ENCODE measurements around the gene TFPT. TPM values are rescaled to one million over a fixed set of nuclear protein-coding genes. Genes with fewer than 3 reads are reported as not detected.
A peak's percentile ranks its signal among the peaks of the same experiment; 100 is the strongest.

TFPT gene
- total and polyA plus RNA-seq, 2 donors = 34.3 to 34.9 TPM

DNA sequence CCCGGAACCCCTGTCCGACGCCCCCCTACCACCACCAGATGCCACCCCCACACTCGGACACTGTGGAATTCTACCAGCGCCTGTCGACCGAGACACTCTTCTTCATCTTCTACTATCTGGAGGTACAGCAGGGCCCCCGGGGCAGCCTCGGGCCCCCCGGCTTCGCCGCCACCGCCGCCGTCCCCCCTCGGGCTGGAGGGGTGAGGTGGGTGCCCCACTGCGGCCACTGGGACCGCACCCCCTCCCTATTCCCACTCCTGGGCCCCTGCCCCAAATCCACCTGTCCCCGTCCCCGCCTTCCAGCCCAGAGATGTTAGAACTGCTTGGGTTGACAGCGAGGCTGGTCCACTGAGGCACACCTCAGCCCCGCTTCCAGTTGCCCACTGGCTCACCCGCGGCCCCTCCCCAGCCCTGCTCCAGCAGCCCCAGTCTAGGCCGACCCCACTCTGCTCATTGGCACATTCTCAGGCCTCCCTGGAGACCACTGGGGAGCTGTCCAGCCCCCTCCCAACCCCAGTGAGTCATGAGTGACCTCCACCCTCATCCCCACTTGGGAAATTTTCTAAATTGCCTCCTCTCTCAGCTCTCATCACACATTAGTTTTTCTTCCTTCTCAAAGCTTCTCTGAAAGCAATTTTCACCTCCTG, 37.5 kb upstream of the TFPT start:
- Histone ChIP-seq H3K36me3 (ENCODE audit: control insufficient read depth in 2 of 2, insufficient read depth in 2 of 2, low read length in 1 of 2) (peaks cover 91 to 92% of the 10 kb centered on the region in 2 donors), H3K27me3 (ENCODE audit: control insufficient read depth in 2 of 2, insufficient read depth in 1 of 2, low read length in 1 of 2) (no peaks in the 10 kb centered on the region), H3K4me3 (ENCODE audit: low read length in 2 of 2) (no peak overlapping the region), H3K27ac (ENCODE audit: low read depth in 1 of 2, low read length in 1 of 2) (peak overlapping the region in 1 of 2 donors; percentile 94), H3K9me3 (ENCODE audit: control insufficient read depth in 2 of 2, insufficient read depth in 1 of 2, low read length in 1 of 2) (no peaks in the 10 kb centered on the region), H3K4me1 (ENCODE audit: control insufficient read depth in 2 of 2, insufficient read depth in 2 of 2, low read length in 2 of 2) (peaks cover 25 to 44% of the 10 kb centered on the region in 2 donors)
- DNase-seq (ENCODE audit: low read depth in 6 of 9, low spot score in 9 of 9) = no peak
- 98% methylated on average over 25 of the region's 25 CpGs for WGBS

- H3K27me3 ChIP-seq (ENCODE audit: control insufficient read depth in 2 of 2, insufficient read depth in 1 of 2, low read length in 1 of 2) = no peaks in the 10 kb centered on the region
- WGBS = 98% methylated on average over 12 of the region's 12 CpGs
- peaks cover 91 to 92% of the 10 kb centered on the region in 2 donors for H3K36me3 ChIP-seq (ENCODE audit: control insufficient read depth in 2 of 2, insufficient read depth in 2 of 2, low read length in 1 of 2)
- DNase-seq (ENCODE audit: low read depth in 6 of 9, low spot score in 9 of 9) = no peak
- H3K4me3 ChIP-seq (ENCODE audit: low read length in 2 of 2) = no peak overlapping the region
- H3K4me1 ChIP-seq (ENCODE audit: control insufficient read depth in 2 of 2, insufficient read depth in 2 of 2, low read length in 2 of 2) = peaks cover 25 to 42% of the 10 kb centered on the region in 2 donors
- H3K9me3 ChIP-seq (ENCODE audit: control insufficient read depth in 2 of 2, insufficient read depth in 1 of 2, low read length in 1 of 2) = no peaks in the 10 kb centered on the region
- no peak overlapping the region for H3K27ac ChIP-seq (ENCODE audit: low read depth in 1 of 2, low read length in 1 of 2)
Observed at GRCh38 chr19:54152267-54152666, 36.8 kb upstream of the TFPT start.

DNA sequence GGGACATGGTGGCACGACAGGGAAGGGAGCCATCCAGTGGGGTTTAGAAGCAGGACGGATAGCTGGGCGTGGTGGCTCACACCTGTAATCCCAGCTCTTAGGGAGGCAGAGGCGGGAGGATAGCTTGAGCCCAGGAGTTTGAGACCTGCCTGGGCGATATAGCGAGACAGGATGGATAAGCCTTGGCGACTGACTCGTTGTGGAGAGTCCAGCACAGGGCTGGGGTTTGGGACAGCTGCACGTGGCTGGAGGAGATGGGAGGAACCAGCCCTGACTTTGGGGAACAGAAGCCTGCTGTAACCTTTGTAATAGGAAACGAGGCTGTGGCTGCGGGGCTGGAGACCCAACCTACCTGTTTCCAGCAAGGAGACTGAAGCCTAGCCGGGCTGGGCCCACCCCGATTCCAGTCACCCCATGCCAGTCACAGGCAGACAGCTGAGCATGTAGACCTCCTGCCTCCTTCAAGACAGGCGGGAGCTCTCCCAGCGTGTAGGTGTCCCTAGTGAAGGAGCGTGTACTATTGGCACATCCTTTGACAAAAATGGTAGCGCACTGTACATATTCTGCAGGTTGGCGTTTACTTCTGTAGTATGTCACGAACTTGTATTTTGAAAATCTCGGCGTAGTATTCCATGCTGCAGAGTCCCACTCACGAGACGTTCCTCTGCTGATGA, 36.0 kb upstream of the TFPT start:
- H3K4me1 ChIP-seq (ENCODE audit: control insufficient read depth in 2 of 2, insufficient read depth in 2 of 2, low read length in 2 of 2) = peaks cover 25 to 35% of the 10 kb centered on the region in 2 donors
- no peak overlapping the region for H3K27ac ChIP-seq (ENCODE audit: low read depth in 1 of 2, low read length in 1 of 2)
- no peaks in the 10 kb centered on the region for H3K9me3 ChIP-seq (ENCODE audit: control insufficient read depth in 2 of 2, insufficient read depth in 1 of 2, low read length in 1 of 2)
- H3K4me3 ChIP-seq (ENCODE audit: low read length in 2 of 2) = no peak overlapping the region
- DNase-seq (ENCODE audit: low read depth in 6 of 9, low spot score in 9 of 9) = no peak
- H3K27me3 ChIP-seq (ENCODE audit: control insufficient read depth in 2 of 2, insufficient read depth in 1 of 2, low read length in 1 of 2) = no peaks in the 10 kb centered on the region
- peaks cover 91 to 92% of the 10 kb centered on the region in 2 donors for H3K36me3 ChIP-seq (ENCODE audit: control insufficient read depth in 2 of 2, insufficient read depth in 2 of 2, low read length in 1 of 2)
- 96% methylated on average over 23 of the region's 23 CpGs for WGBS

DNA sequence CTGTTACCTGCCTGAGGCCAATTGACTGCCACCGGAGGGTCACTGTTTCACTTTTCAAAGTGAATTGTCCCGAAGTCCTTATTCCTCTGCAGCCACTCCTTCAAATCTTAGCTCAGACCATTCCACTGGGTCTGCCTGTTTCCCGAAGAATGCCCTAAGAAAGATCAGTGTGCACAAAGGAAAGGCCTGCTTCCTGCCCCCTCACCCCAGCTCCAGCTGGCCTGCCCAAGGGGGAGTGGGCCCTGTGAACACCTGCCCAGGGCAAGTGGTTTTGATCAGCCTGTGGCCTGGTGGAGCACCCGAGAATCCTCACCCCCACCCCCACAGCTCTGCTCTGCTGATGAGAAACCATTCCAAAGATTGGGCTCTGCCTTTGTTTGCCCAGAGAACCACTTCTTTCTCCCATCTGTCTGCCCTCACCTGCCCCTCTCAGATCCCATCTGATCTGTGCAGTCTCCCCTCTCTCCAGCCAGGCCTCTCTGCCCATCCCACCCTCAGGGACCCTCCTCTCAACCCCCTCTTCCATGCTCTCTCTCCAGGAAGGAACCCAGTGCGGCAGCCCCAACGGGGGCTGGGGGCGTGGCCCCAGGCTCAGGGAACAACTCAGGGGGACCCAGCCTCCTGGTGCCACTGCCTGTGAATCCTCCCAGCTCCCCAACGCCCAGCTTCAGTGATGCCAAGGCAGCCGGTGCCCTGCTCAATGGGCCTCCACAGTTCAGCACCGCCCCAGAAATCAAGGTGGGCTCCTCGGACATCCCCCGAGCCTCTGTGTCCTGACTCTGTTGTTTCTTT, 33.8 kb upstream of the TFPT start:
- Histone ChIP-seq H3K9me3 (ENCODE audit: control insufficient read depth in 2 of 2, insufficient read depth in 1 of 2, low read length in 1 of 2) (no peaks in the 10 kb centered on the region), H3K27ac (ENCODE audit: low read depth in 1 of 2, low read length in 1 of 2) (peak overlapping the region in 1 of 2 donors; percentile 12), H3K4me1 (ENCODE audit: control insufficient read depth in 2 of 2, insufficient read depth in 2 of 2, low read length in 2 of 2) (peaks cover 7 to 12% of the 10 kb centered on the region in 2 donors), H3K36me3 (ENCODE audit: control insufficient read depth in 2 of 2, insufficient read depth in 2 of 2, low read length in 1 of 2) (peaks cover 92 to 95% of the 10 kb centered on the region in 2 donors), H3K4me3 (ENCODE audit: low read length in 2 of 2) (no peak overlapping the region), H3K27me3 (ENCODE audit: control insufficient read depth in 2 of 2, insufficient read depth in 1 of 2, low read length in 1 of 2) (no peaks in the 10 kb centered on the region)
- no peak for DNase-seq (ENCODE audit: low read depth in 6 of 9, low spot score in 9 of 9)
- WGBS = 89% methylated on average over 12 of the region's 12 CpGs

- Histone ChIP-seq H3K4me1 (ENCODE audit: control insufficient read depth in 2 of 2, insufficient read depth in 2 of 2, low read length in 2 of 2) (peaks cover 0 to 1% of the 10 kb centered on the region in 2 donors), H3K4me3 (ENCODE audit: low read length in 2 of 2) (no peak overlapping the region), H3K27me3 (ENCODE audit: control insufficient read depth in 2 of 2, insufficient read depth in 1 of 2, low read length in 1 of 2) (no peaks in the 10 kb centered on the region), H3K27ac (ENCODE audit: low read depth in 1 of 2, low read length in 1 of 2) (no peak overlapping the region), H3K9me3 (ENCODE audit: control insufficient read depth in 2 of 2, insufficient read depth in 1 of 2, low read length in 1 of 2) (no peaks in the 10 kb centered on the region), H3K36me3 (ENCODE audit: control insufficient read depth in 2 of 2, insufficient read depth in 2 of 2, low read length in 1 of 2) (peaks cover 92 to 95% of the 10 kb centered on the region in 2 donors)
- WGBS = 96% methylated on average over 19 of the region's 19 CpGs
- no peak for DNase-seq (ENCODE audit: low read depth in 6 of 9, low spot score in 9 of 9)
Observed at GRCh38 chr19:54148158-54148557, 32.7 kb upstream of the TFPT start.

DNA sequence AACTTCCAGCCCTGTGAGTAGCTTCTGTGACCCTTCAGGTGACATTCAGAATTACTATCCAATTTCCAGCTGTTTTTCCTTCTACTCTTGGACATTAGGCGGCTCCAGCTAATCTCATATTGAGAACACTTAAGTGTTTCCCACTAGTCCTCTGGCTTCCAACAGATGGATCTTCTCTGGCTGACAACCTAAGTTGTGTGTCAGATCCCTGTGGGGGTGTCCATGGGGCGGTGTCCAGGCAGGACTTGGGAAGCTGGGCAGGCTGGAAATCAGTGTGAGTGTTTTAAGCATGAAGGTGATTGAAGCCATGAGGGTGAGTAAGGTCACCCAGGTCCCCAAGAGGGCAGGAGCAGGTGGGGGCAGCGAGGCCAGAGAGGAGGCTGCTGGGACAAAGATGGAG, 32.2 kb upstream of the TFPT start:
- no peak for DNase-seq (ENCODE audit: low read depth in 6 of 9, low spot score in 9 of 9)
- no peak overlapping the region for H3K27ac ChIP-seq (ENCODE audit: low read depth in 1 of 2, low read length in 1 of 2)

GRCh38 chr19:54145541-54146158, 30.2 kb upstream of the TFPT start:
- 98% methylated on average over 28 of the region's 28 CpGs for WGBS
- no peak for DNase-seq (ENCODE audit: low read depth in 6 of 9, low spot score in 9 of 9)

More for the DNA sequence above, 32.2 kb upstream of the TFPT start:
- Histone ChIP-seq H3K9me3 (ENCODE audit: control insufficient read depth in 2 of 2, insufficient read depth in 1 of 2, low read length in 1 of 2) (no peaks in the 10 kb centered on the region), H3K36me3 (ENCODE audit: control insufficient read depth in 2 of 2, insufficient read depth in 2 of 2, low read length in 1 of 2) (peaks cover 92 to 95% of the 10 kb centered on the region in 2 donors), H3K4me1 (ENCODE audit: control insufficient read depth in 2 of 2, insufficient read depth in 2 of 2, low read length in 2 of 2) (no peaks in the 10 kb centered on the region), H3K4me3 (ENCODE audit: low read length in 2 of 2) (no peak overlapping the region), H3K27me3 (ENCODE audit: control insufficient read depth in 2 of 2, insufficient read depth in 1 of 2, low read length in 1 of 2) (no peaks in the 10 kb centered on the region)
- WGBS = 98% methylated on average over 3 of the region's 3 CpGs

GRCh38 chr19:54142166-54142780, 26.8 kb upstream of the TFPT start:
- Histone ChIP-seq H3K4me1 (ENCODE audit: control insufficient read depth in 2 of 2, insufficient read depth in 2 of 2, low read length in 2 of 2) (peaks cover 21 to 22% of the 10 kb centered on the region in 2 donors), H3K36me3 (ENCODE audit: control insufficient read depth in 2 of 2, insufficient read depth in 2 of 2, low read length in 1 of 2) (peaks cover 70 to 79% of the 10 kb centered on the region in 2 donors), H3K9me3 (ENCODE audit: control insufficient read depth in 2 of 2, insufficient read depth in 1 of 2, low read length in 1 of 2) (no peaks in the 10 kb centered on the region), H3K4me3 (ENCODE audit: low read length in 2 of 2) (no peak overlapping the region), H3K27ac (ENCODE audit: low read depth in 1 of 2, low read length in 1 of 2) (no peak overlapping the region), H3K27me3 (ENCODE audit: control insufficient read depth in 2 of 2, insufficient read depth in 1 of 2, low read length in 1 of 2) (no peaks in the 10 kb centered on the region)
- WGBS = 90% methylated on average over 7 of the region's 7 CpGs
- DNase-seq (ENCODE audit: low read depth in 6 of 9, low spot score in 9 of 9) = no peak

More at GRCh38 chr19:54145541-54146158, 30.2 kb upstream of the TFPT start:
- H3K27ac ChIP-seq (ENCODE audit: low read depth in 1 of 2, low read length in 1 of 2) = no peak overlapping the region
- H3K4me3 ChIP-seq (ENCODE audit: low read length in 2 of 2) = no peak overlapping the region
- peaks cover 0 to 2% of the 10 kb centered on the region in 2 donors for H3K4me1 ChIP-seq (ENCODE audit: control insufficient read depth in 2 of 2, insufficient read depth in 2 of 2, low read length in 2 of 2)
- H3K27me3 ChIP-seq (ENCODE audit: control insufficient read depth in 2 of 2, insufficient read depth in 1 of 2, low read length in 1 of 2) = no peaks in the 10 kb centered on the region
- peaks cover 86 to 97% of the 10 kb centered on the region in 2 donors for H3K36me3 ChIP-seq (ENCODE audit: control insufficient read depth in 2 of 2, insufficient read depth in 2 of 2, low read length in 1 of 2)
- H3K9me3 ChIP-seq (ENCODE audit: control insufficient read depth in 2 of 2, insufficient read depth in 1 of 2, low read length in 1 of 2) = no peaks in the 10 kb centered on the region

Measured in thymus (tissue), 11 donors.